HepG2 (cell line): ENCODE measurements around the gene TSPAN8. TPM values are rescaled to one million over a fixed set of nuclear protein-coding genes. Genes with fewer than 3 reads are reported as not detected.
A peak's percentile ranks its signal among the peaks of the same experiment; 100 is the strongest.

ENCODE experiments used
- ATAC-seq: fragments of 200-7000 bp; cut with Tn5 transposase; 3 replicates; pipeline ENCODE4 v1.9.1; 2020; ENCODE audit warnings: mild to moderate bottlenecking, moderate library complexity
- BruUV-seq: library from RNA; stranded (reverse); fragments of 400-500 nt; replicated peaks from 2 replicates; lab custom pipeline; 2021; lab: Mats Ljungman, UMichigan
- CTCF ChIA-PET: fragments of 300-600 bp; formaldehyde crosslinking; extraction: SDS; loops from one replicate; lab custom pipeline; 2021; ENCODE audit warnings: low total read pairs, inconsistent platforms, low intra/inter-chr PET ratio; lab: Yijun Ruan, JAX
- POLR2A ChIA-PET: fragments of 350-600 bp; sonication (Branson Sonifier 250); formaldehyde crosslinking; loops from one replicate; lab custom pipeline; 2020; ENCODE audit warnings: antibody characterized with exemption, inconsistent platforms; lab: Yijun Ruan, JAX
- DNase-seq: peaks from one replicate; pipeline ENCODE4 v3.0.0-alpha.2; 2015; ENCODE audit warnings: low spot score
- FAIRE-seq: peaks from 3 replicates; lab custom pipeline; 2011; peaks lifted over from hg19 to GRCh38; lab: Jason Lieb, UNC
- H2AFZ ChIP-seq: one replicate; pipeline ENCODE4 v1.6.1; 2011; ENCODE audit warnings: low read length, inconsistent platforms
- H3K27ac ChIP-seq: fragments of 300-600 bp; 3 replicates; pipeline ENCODE4 v1.8.0; 2011; ENCODE audit warnings: mixed run types, mild to moderate bottlenecking, mixed read lengths, low read length, inconsistent platforms; ENCODE audit not compliant: insufficient read depth; ENCODE audit errors: extremely low read length
- H3K27me3 ChIP-seq, 2 experiments: fragments of 200-600 bp in 1 of 2; 2 replicates in 1 of 2; 3 replicates in 1 of 2; pipeline versions ENCODE4 v1.6.0 to v1.8.0; 2011; ENCODE audit warnings: low read length in 2 of 2, mild to moderate bottlenecking in 2 of 2, moderate library complexity in 2 of 2, inconsistent platforms in 1 of 2; ENCODE audit not compliant: insufficient read depth in 2 of 2, control insufficient read depth in 1 of 2
- H3K36me3 ChIP-seq, 2 experiments: fragments of 200-600 bp in 1 of 2; replicated peaks in 1 of 2; 2 replicates in 1 of 2; 3 replicates in 1 of 2; pipeline versions ENCODE4 v1.5.1 to v1.8.0; 2011; ENCODE audit warnings: low read length in 2 of 2, inconsistent platforms in 1 of 2; ENCODE audit not compliant: insufficient read depth in 2 of 2, control insufficient read depth in 1 of 2
- H3K4me1 ChIP-seq: 2 replicates; pipeline ENCODE4 v1.5.1; 2012; ENCODE audit warnings: low read length, inconsistent platforms; ENCODE audit not compliant: insufficient read depth
- H3K4me2 ChIP-seq: 2 replicates; pipeline ENCODE4 v1.6.0; 2011; ENCODE audit warnings: low read depth, low read length, inconsistent platforms
- H3K4me3 ChIP-seq, 3 experiments: fragments of 200-600 bp in 1 of 3; sonication (generic), shearing (Covaris generic) in 1 of 3; replicated peaks in 1 of 3; 2 replicates each; pipeline ENCODE4 v1.5.1; 2011 to 2016; ENCODE audit warnings: low read length in 3 of 3, inconsistent platforms in 2 of 3, low read depth in 2 of 3, mild to moderate bottlenecking in 2 of 3, control low read depth in 1 of 3, mixed read lengths in 1 of 3; ENCODE audit not compliant: insufficient read depth in 1 of 3
- H3K79me2 ChIP-seq: one replicate; pipeline ENCODE4 v1.6.1; 2011; ENCODE audit warnings: low read length, inconsistent platforms; ENCODE audit not compliant: insufficient read depth
- H3K9ac ChIP-seq: 2 replicates; pipeline ENCODE4 v1.6.0; 2011; ENCODE audit warnings: mild to moderate bottlenecking, low read depth, low read length, inconsistent platforms; ENCODE audit not compliant: insufficient read depth
- H3K9me3 ChIP-seq: 2 replicates; pipeline ENCODE4 v1.5.1; 2012; ENCODE audit warnings: mild to moderate bottlenecking, low read length
- H4K20me1 ChIP-seq: 2 replicates; pipeline ENCODE4 v1.6.0; 2011; ENCODE audit warnings: inconsistent platforms, mild to moderate bottlenecking, low read length, moderate library complexity; ENCODE audit not compliant: insufficient read depth
- ARID2 ChIP-seq: sonication (generic); formaldehyde crosslinking; IDR thresholded peaks from 2 replicates; pipeline ENCODE4 v1.8.1; 2022; ENCODE audit warnings: mild to moderate bottlenecking, missing genetic modification reagents, borderline replicate concordance
- DMAP1 ChIP-seq: IDR thresholded peaks from 2 replicates; pipeline ENCODE4 v1.6.1; 2016
- NFIB ChIP-seq: sonication (generic); formaldehyde crosslinking; IDR thresholded peaks from 2 replicates; pipeline ENCODE4 v1.9.0; 2021; ENCODE audit warnings: missing genetic modification reagents, mild to moderate bottlenecking, borderline replicate concordance
- PITX1 ChIP-seq: sonication (generic); formaldehyde crosslinking; IDR thresholded peaks from 2 replicates; pipeline ENCODE4 v1.5.1; 2020; ENCODE audit warnings: mild to moderate bottlenecking, missing genetic modification reagents
- PRPF4 ChIP-seq: fragments of 200-400 bp; formaldehyde crosslinking; IDR thresholded peaks from 2 replicates; pipeline ENCODE4 v1.6.1; 2016; ENCODE audit warnings: low read length, low read depth; ENCODE audit not compliant: poor library complexity, severe bottlenecking
- SOX13 ChIP-seq, 3 experiments: fragments of 450-650 bp in 1 of 3; sonication (generic) in 1 of 3; formaldehyde crosslinking in 1 of 3; IDR thresholded peaks in 2 of 3; conservative IDR thresholded peaks in 1 of 3; 2 replicates each; pipeline versions ENCODE4 v1.5.0 to v1.6.1; 2016 to 2020; ENCODE audit warnings: antibody characterized with exemption in 1 of 3, mild to moderate bottlenecking in 1 of 3, missing compliant biosample characterization in 1 of 3, missing genetic modification reagents in 1 of 3, moderate library complexity in 1 of 3
- THYN1 ChIP-seq: sonication (generic); formaldehyde crosslinking; IDR thresholded peaks from 2 replicates; pipeline ENCODE4 v1.8.1; 2023; ENCODE audit warnings: low read depth, mild to moderate bottlenecking, moderate library complexity, missing genetic modification reagents, borderline replicate concordance
- WGBS: methylation state at CpG from one replicate; pipeline ENCODE4 v1.1.6; 2017; ENCODE audit warnings: low lambda C conversion rate; 5-methylcytosine and 5-hydroxymethylcytosine counted together
- in situ Hi-C: cut with HindIII; loops from 2 replicates; pipeline ENCODE4 v1.10.0; 2017; ENCODE audit warnings: low pct_unique_long_range_greater_than_20kb; ENCODE audit not compliant: extremely low pct_ligation_motif_present
- intact Hi-C: fragments of 100-400 bp; cut with micrococcal nuclease; formaldehyde crosslinking; loops from one replicate; pipeline ENCODE4 v1.10.0; 2022; ENCODE audit not compliant: unreplicated experiment
- polyA plus RNA-seq, 8 experiments: library from polyadenylated mRNA; depleted of rRNA in 3 of 8; stranded (reverse) in 7 of 8; unstranded in 1 of 8; fragments of >200 nt; fragmentation: Illumina TruSeq in 4 of 8; extraction: Trizol in 4 of 8; gene quantifications; 2 replicates each; pipeline versions ENCODE4 v1.2.1 to v1.2.3, GENCODE V29; 2011 to 2016; ENCODE audit warnings: low read depth in 4 of 8, missing spikeins in 1 of 8, mixed read lengths in 1 of 8; ENCODE audit not compliant: insufficient read depth in 1 of 8
- total RNA-seq, 5 experiments: library from RNA; depleted of rRNA; stranded (reverse); fragments of >200 nt; fragmentation: Illumina TruSeq; extraction: Trizol; gene quantifications; 2 replicates each; pipeline ENCODE4 v1.2.3, GENCODE V29; 2016; ENCODE audit warnings: low read depth in 1 of 5
- TF ChIP-seq, protein P1 (sequence below): sonication (generic); formaldehyde crosslinking; IDR thresholded peaks from 2 replicates; pipeline ENCODE4 v1.5.1; 2020; ENCODE audit warnings: missing genetic modification reagents, mild to moderate bottlenecking, borderline replicate concordance
- TF ChIP-seq, protein P2 (sequence below): sonication (generic); formaldehyde crosslinking; IDR thresholded peaks from 2 replicates; pipeline ENCODE4 v1.8.0; 2022; ENCODE audit warnings: mild to moderate bottlenecking, missing genetic modification reagents; ENCODE audit not compliant: insufficient replicate concordance

The TSPAN8 gene
- total and polyA plus RNA-seq, 2 of the 13 experiments (the other 11 are each of a cell fraction or from before 2014, with no cell fraction given) = 3.4 to 3.9 TPM

DNA sequence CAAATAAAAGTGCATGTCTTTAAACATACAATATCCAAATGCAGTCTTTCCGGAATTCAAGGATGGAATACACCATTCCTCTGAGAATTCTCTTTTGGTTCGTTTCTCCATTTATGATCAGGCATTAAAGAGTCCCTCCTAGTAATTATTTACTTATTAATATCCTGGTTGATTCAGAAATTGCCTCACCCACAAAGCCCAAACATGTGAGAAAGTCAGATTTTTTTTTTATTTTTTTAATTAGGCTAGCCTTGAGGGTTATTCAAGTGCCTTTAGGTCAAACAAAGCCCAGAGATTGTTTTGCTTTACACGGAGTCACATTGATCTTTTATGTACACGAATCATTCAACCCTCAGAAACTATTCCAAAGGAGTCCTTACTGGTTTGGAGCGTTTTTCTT, 6.4 kb upstream of the TSPAN8 start:
- H3K9me3 ChIP-seq = no peaks in the 10 kb centered on the region
- no peak overlapping the region for H3K4me3 ChIP-seq
- H3K4me2 ChIP-seq = no peak overlapping the region
- FAIRE-seq (no peak), DNase-seq (no peak), ATAC-seq (no peak)
- peaks cover 82% of the 10 kb centered on the region for H3K4me1 ChIP-seq
- no peaks in the 10 kb centered on the region for H3K79me2 ChIP-seq
- H3K27ac ChIP-seq = peak overlapping the region; percentile 99
- POLR2A ChIA-PET = interaction anchor here (1.1 kb wide), 1 partner anchor 277 kb away, joined by 3 read pairs; no protein-coding TSS in a partner anchor
- 0 out of 2 replicates have a peak overlapping the region, but pooled peaks have one; percentile 54 for H3K9ac ChIP-seq
- H3K27me3 ChIP-seq = no peaks in the 10 kb centered on the region
- BruUV-seq = no TSS peak
- H3K36me3 ChIP-seq = no peaks in the 10 kb centered on the region
- WGBS = 66% methylated on average over 5 of the region's 5 CpGs
- CTCF ChIA-PET = no interaction called here
- TF ChIP-seq SOX13 (IDR thresholded peaks at IDR 0.05) (no peak), SOX13 (CRISPR knock-in tag; conservative IDR thresholded peaks at IDR 0.05 in 1 of 2, IDR thresholded peaks at IDR 0.05 in 1 of 2) (peak in 1 of 2 experiments; percentile 5; a peak in 1 of 4 replicates), THYN1 (CRISPR knock-in tag) (no peak)
- intact Hi-C loops = no loop called here
- in situ Hi-C loops = loop anchor here (5.0 kb wide), 1 partner anchor 273 kb away; the partner anchor contains the start of gene LGR5
- H4K20me1 ChIP-seq = no peaks in the 10 kb centered on the region
- H2AFZ ChIP-seq = no peak overlapping the region

DNA sequence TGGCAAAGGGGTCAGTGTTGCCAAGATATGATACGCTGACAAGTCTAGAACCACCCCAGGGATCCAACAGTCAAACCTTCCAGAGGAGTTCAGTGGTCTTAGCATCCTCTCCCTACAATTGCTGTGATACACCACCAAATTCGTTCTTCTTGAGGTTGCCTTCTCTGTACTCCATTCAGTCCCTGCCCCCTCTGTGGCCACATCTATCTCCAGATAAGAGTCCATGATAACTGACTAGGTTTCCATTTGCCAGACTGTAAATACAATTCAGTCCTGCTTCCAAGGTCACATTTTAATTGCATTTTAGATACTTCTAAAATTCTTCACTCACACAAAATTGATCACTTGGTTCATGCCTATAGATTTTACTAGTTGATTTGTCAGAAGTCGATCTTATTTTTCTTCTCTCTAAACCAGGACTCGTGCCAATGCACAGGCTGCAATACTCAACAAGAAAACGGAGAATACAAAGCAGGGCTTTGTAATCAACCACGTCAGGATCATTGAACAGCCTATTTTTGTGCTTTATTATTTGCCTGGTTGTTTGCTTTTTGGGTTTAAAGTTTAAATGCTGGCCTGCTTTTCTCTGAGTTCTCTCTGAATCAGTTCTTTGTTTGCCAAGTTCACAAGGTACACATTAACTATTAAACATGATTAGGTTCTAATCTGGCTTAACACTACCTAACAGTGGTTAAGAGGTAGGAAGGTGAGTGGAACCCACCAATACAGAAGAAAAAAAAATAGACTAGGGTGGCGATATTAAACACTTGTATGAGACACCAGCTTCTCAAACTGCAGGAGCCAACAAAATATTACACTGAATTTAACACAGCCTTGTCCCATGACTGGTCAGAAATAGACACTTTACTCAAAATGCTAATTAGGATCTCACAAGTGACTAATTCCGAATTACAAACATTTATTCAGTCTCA, 5.3 kb upstream of the TSPAN8 start:
- no peaks in the 10 kb centered on the region for H3K9me3 ChIP-seq
- peak overlapping the region; percentile 85 for H3K4me2 ChIP-seq
- BruUV-seq = TSS peak; percentile 99
- intact Hi-C loops (loop anchor here (1.0 kb wide), 1 partner anchor 13 kb away; no protein-coding TSS in a partner anchor), in situ Hi-C loops (loop anchor here (5.0 kb wide), 1 partner anchor 274 kb away; the partner anchor contains the start of gene LGR5)
- H3K36me3 ChIP-seq = no peaks in the 10 kb centered on the region
- peak overlapping the region; percentile 99 for H3K27ac ChIP-seq
- H3K27me3 ChIP-seq = no peaks in the 10 kb centered on the region
- POLR2A ChIA-PET = interaction anchor here (0.9 kb wide), 1 partner anchor 23 kb away, joined by 4 read pairs; no protein-coding TSS in a partner anchor
- no peak overlapping the region for H2AFZ ChIP-seq
- ATAC-seq = peak; percentile 94
- 11% methylated on average over 8 of the region's 8 CpGs for WGBS
- H4K20me1 ChIP-seq = no peaks in the 10 kb centered on the region
- DNase-seq = peak; percentile 99
- peaks cover 93% of the 10 kb centered on the region for H3K4me1 ChIP-seq
- H3K4me3 ChIP-seq = peak overlapping the region in 2 of 3 experiments; percentile 14 to 50; a peak in 2 of 6 replicates
- H3K79me2 ChIP-seq = no peaks in the 10 kb centered on the region
- FAIRE-seq = peak; percentile 97
- peak overlapping the region; percentile 73 for H3K9ac ChIP-seq
- CTCF ChIA-PET = no interaction called here
- peak; percentile 83 for TF ChIP-seq PITX1 (CRISPR knock-in tag)
- TF ChIP-seq, protein P1, sequence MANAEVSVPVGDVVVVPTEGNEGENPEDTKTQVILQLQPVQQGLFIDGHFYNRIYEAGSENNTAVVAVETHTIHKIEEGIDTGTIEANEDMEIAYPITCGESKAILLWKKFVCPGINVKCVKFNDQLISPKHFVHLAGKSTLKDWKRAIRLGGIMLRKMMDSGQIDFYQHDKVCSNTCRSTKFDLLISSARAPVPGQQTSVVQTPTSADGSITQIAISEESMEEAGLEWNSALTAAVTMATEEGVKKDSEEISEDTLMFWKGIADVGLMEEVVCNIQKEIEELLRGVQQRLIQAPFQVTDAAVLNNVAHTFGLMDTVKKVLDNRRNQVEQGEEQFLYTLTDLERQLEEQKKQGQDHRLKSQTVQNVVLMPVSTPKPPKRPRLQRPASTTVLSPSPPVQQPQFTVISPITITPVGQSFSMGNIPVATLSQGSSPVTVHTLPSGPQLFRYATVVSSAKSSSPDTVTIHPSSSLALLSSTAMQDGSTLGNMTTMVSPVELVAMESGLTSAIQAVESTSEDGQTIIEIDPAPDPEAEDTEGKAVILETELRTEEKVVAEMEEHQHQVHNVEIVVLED = peak; percentile 55; the same call in 1 of the 2 replicates
- no peak for TF ChIP-seq DMAP1 (CRISPR knock-in tag)
- no peak for TF ChIP-seq NFIB (CRISPR knock-in tag)
- TF ChIP-seq PRPF4 = no peak
- TF ChIP-seq, protein P2, sequence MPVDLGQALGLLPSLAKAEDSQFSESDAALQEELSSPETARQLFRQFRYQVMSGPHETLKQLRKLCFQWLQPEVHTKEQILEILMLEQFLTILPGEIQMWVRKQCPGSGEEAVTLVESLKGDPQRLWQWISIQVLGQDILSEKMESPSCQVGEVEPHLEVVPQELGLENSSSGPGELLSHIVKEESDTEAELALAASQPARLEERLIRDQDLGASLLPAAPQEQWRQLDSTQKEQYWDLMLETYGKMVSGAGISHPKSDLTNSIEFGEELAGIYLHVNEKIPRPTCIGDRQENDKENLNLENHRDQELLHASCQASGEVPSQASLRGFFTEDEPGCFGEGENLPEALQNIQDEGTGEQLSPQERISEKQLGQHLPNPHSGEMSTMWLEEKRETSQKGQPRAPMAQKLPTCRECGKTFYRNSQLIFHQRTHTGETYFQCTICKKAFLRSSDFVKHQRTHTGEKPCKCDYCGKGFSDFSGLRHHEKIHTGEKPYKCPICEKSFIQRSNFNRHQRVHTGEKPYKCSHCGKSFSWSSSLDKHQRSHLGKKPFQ (CRISPR knock-in tag) = peak; percentile 61
- TF ChIP-seq ARID2 (CRISPR knock-in tag) = no peak
